Measurements from ENCODE around the gene HEBP1.

HEBP1 gene, protein sequence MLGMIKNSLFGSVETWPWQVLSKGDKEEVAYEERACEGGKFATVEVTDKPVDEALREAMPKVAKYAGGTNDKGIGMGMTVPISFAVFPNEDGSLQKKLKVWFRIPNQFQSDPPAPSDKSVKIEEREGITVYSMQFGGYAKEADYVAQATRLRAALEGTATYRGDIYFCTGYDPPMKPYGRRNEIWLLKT

GRCh38 chr12:12999959-13000615, at the start of gene HEBP1:
Gene HEBP1 (minus strand): TSS chr12:13000265. CDS start chr12:13000114, 151 bp downstream.
- H3K27me3 ChIP-seq (ENCODE audit: insufficient read depth, low read length), result no peaks in the 10 kb centered on the region
- peaks cover 35% of the 10 kb centered on the region for H3K4me1 ChIP-seq (ENCODE audit: control insufficient read depth, insufficient read depth, low read length, unreplicated experiment)
- H2AFZ ChIP-seq (ENCODE audit: low read length, unreplicated experiment), result peak within 1 kb of the TSS; percentile 87
- H3K27ac ChIP-seq (ENCODE audit: low read depth, low read length), result peak within 1 kb of the TSS; percentile 69
- no peaks in the 10 kb centered on the region for H3K36me3 ChIP-seq (ENCODE audit: insufficient read depth, low read length)
- peak within 1 kb of the TSS; percentile 99 for H3K4me3 ChIP-seq (ENCODE audit: low read depth, low read length)
- H3K79me2 ChIP-seq (ENCODE audit: control insufficient read depth, insufficient read depth, low read length, unreplicated experiment), result peaks cover 56% of the 10 kb centered on the region

- Histone ChIP-seq H3K79me2 (ENCODE audit: control insufficient read depth, insufficient read depth, low read length, unreplicated experiment) (peaks cover 7% of the 10 kb centered on the region), H2AFZ (ENCODE audit: low read length, unreplicated experiment) (no peak overlapping the region), H3K4me3 (ENCODE audit: low read depth, low read length) (no peak overlapping the region)
These were observed 49.8 kb upstream of the HEBP1 start for GRCh38 chr12:13049816-13050215.

DNA sequence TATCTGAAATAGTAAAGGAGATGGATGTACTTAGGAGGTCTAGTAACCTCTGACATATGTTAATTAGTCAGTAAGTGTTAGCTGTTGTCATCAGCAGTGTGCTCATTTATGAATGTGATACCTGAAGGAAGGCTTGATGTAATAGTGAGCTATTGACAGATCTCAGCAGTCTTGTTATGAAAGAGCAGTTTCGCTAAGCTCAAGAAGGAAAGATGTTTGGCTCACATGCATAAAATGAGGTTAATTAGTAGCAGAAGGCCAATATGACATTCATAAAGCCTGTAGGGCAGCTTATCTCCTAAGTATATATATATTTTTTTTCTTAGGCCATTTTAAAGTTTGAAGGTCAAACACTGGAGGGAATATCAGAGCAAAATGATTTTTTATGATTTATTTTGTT, 46.9 kb upstream of the HEBP1 start:
- Histone ChIP-seq H3K27me3 (ENCODE audit: insufficient read depth, low read length) (no peaks in the 10 kb centered on the region), H3K36me3 (ENCODE audit: insufficient read depth, low read length) (no peaks in the 10 kb centered on the region), H3K79me2 (ENCODE audit: control insufficient read depth, insufficient read depth, low read length, unreplicated experiment) (peaks cover 5% of the 10 kb centered on the region), H3K4me1 (ENCODE audit: control insufficient read depth, insufficient read depth, low read length, unreplicated experiment) (peaks cover 22% of the 10 kb centered on the region), H3K4me3 (ENCODE audit: low read depth, low read length) (no peak overlapping the region), H2AFZ (ENCODE audit: low read length, unreplicated experiment) (no peak overlapping the region), H3K27ac (ENCODE audit: low read depth, low read length) (no peak overlapping the region)

More at GRCh38 chr12:13049816-13050215, 49.8 kb upstream of the HEBP1 start:
- Histone ChIP-seq H3K4me1 (ENCODE audit: control insufficient read depth, insufficient read depth, low read length, unreplicated experiment) (peaks cover 19% of the 10 kb centered on the region), H3K27me3 (ENCODE audit: insufficient read depth, low read length) (no peaks in the 10 kb centered on the region), H3K27ac (ENCODE audit: low read depth, low read length) (no peak overlapping the region), H3K36me3 (ENCODE audit: insufficient read depth, low read length) (no peaks in the 10 kb centered on the region)

- no peak overlapping the region for H3K4me3 ChIP-seq (ENCODE audit: low read depth, low read length)
- peaks cover 4% of the 10 kb centered on the region for H3K79me2 ChIP-seq (ENCODE audit: control insufficient read depth, insufficient read depth, low read length, unreplicated experiment)
- no peaks in the 10 kb centered on the region for H3K36me3 ChIP-seq (ENCODE audit: insufficient read depth, low read length)
- H3K27ac ChIP-seq (ENCODE audit: low read depth, low read length), result no peak overlapping the region
- no peak overlapping the region for H2AFZ ChIP-seq (ENCODE audit: low read length, unreplicated experiment)
- no peaks in the 10 kb centered on the region for H3K27me3 ChIP-seq (ENCODE audit: insufficient read depth, low read length)
- peaks cover 22% of the 10 kb centered on the region for H3K4me1 ChIP-seq (ENCODE audit: control insufficient read depth, insufficient read depth, low read length, unreplicated experiment)
These were observed 45.8 kb upstream of the HEBP1 start for GRCh38 chr12:13045816-13046215.

DNA sequence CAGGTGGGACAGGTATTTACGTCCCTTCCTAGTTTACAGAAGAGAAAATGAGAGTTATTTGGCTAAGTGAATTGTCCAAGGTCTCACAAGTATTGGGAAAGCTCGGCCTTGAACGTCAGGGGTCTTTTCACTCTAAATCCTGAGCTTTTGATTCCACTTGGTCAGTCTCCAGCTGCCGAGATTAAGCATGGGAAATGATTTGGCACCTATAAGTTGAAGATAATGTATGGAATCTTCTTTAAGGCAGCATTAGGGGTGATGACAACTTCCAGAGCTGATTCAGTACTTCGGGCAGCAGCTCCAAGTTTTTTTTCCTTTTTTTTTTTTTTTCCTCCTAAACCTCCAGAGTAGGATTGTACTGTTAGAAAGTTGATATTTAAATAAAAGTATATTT, 44.8 kb upstream of the HEBP1 start:
- H3K4me3 ChIP-seq (ENCODE audit: low read depth, low read length), result peak overlapping the region; percentile 100
- no peaks in the 10 kb centered on the region for H3K27me3 ChIP-seq (ENCODE audit: insufficient read depth, low read length)
- H3K4me1 ChIP-seq (ENCODE audit: control insufficient read depth, insufficient read depth, low read length, unreplicated experiment), result peaks cover 16% of the 10 kb centered on the region
- H2AFZ ChIP-seq (ENCODE audit: low read length, unreplicated experiment), result peak overlapping the region; percentile 62
- H3K36me3 ChIP-seq (ENCODE audit: insufficient read depth, low read length), result no peaks in the 10 kb centered on the region
- no peak overlapping the region for H3K27ac ChIP-seq (ENCODE audit: low read depth, low read length)
- peaks cover under 1% of the 10 kb centered on the region for H3K79me2 ChIP-seq (ENCODE audit: control insufficient read depth, insufficient read depth, low read length, unreplicated experiment)

- peaks cover 12% of the 10 kb centered on the region for H3K4me1 ChIP-seq (ENCODE audit: control insufficient read depth, insufficient read depth, low read length, unreplicated experiment)
- H2AFZ ChIP-seq (ENCODE audit: low read length, unreplicated experiment), result peak within 1 kb of the TSS; percentile 99
- H3K79me2 ChIP-seq (ENCODE audit: control insufficient read depth, insufficient read depth, low read length, unreplicated experiment), result no peaks in the 10 kb centered on the region
- no peaks in the 10 kb centered on the region for H3K36me3 ChIP-seq (ENCODE audit: insufficient read depth, low read length)
- no peak within 1 kb of the TSS for H3K27ac ChIP-seq (ENCODE audit: low read depth, low read length)
- peak within 1 kb of the TSS; percentile 100 for H3K4me3 ChIP-seq (ENCODE audit: low read depth, low read length)
- no peaks in the 10 kb centered on the region for H3K27me3 ChIP-seq (ENCODE audit: insufficient read depth, low read length)
These were observed 44.2 kb upstream of the HEBP1 start, which contains the start of gene FAM234B for GRCh38 chr12:13044002-13044905. Gene FAM234B (plus strand): TSS chr12:13044381. CDS start chr12:13044404, 23 bp downstream.

DNA sequence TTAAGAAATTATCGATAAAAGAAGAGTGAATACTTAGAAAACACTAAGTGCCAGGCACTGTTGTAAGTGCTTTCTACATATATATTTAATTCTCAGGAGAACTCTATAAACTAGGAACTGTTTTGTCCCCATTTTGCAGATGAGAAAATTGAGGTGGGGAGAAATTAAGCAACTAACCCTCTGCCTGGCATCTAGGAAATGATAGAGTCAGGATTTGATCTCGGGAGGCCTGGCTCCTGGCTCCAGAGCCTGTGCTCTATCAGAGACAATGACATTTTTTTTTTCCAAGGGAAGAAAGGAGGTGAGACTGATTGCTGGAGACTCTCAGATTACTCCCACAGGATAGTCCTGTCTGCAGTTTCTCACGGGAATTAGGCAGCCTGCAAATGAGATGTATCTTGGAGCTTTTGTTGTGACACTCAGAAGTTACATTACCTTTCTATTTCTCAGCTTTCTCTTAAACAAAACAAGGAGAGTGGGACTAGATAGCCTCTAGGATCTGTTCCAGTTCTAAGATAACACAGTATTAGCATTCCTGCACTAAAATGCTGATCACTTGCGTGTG, 42.7 kb upstream of the HEBP1 start:
- no peaks in the 10 kb centered on the region for H3K36me3 ChIP-seq (ENCODE audit: insufficient read depth, low read length)
- no peak overlapping the region for H3K4me3 ChIP-seq (ENCODE audit: low read depth, low read length)
- peaks cover 18% of the 10 kb centered on the region for H3K4me1 ChIP-seq (ENCODE audit: control insufficient read depth, insufficient read depth, low read length, unreplicated experiment)
- no peaks in the 10 kb centered on the region for H3K27me3 ChIP-seq (ENCODE audit: insufficient read depth, low read length)
- H2AFZ ChIP-seq (ENCODE audit: low read length, unreplicated experiment), result no peak overlapping the region
- no peaks in the 10 kb centered on the region for H3K79me2 ChIP-seq (ENCODE audit: control insufficient read depth, insufficient read depth, low read length, unreplicated experiment)
- H3K27ac ChIP-seq (ENCODE audit: low read depth, low read length), result no peak overlapping the region

GRCh38 chr12:13041224-13041623, 41.2 kb upstream of the HEBP1 start:
- H3K27me3 ChIP-seq (ENCODE audit: insufficient read depth, low read length), result no peaks in the 10 kb centered on the region
- H3K4me3 ChIP-seq (ENCODE audit: low read depth, low read length), result no peak overlapping the region
- no peaks in the 10 kb centered on the region for H3K79me2 ChIP-seq (ENCODE audit: control insufficient read depth, insufficient read depth, low read length, unreplicated experiment)
- no peak overlapping the region for H2AFZ ChIP-seq (ENCODE audit: low read length, unreplicated experiment)
- no peak overlapping the region for H3K27ac ChIP-seq (ENCODE audit: low read depth, low read length)
- no peaks in the 10 kb centered on the region for H3K36me3 ChIP-seq (ENCODE audit: insufficient read depth, low read length)
- peaks cover 18% of the 10 kb centered on the region for H3K4me1 ChIP-seq (ENCODE audit: control insufficient read depth, insufficient read depth, low read length, unreplicated experiment)

DNA sequence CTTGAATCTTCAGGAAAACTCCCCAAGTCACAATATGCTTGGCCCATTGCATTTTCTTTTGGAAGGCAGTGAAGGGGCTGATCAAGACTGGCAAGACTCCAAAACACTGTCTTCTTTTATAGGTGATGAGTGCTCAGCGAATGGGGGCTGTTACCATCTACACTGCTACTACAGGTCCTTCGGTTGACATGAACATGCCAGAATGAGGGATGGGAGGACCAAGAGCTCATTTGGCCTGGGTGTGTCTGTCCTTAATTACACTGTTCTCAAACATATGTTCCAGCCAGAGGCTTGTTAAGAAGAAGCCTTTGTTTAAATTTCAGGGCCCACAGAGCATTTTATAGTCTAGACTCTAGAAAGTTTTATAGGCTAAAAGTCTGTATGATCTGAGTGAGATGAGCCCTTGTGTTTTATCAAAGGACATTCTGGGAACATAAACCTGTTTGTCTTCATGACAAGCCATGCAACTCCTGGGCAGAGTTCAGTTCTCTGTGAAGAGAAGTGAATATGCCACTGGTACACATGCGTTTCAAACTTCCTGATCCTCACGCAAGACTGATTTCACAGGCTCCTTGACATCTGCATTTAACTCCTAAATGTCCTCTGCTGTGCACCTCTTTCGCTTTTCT, 39.4 kb upstream of the HEBP1 start:
- no peaks in the 10 kb centered on the region for H3K36me3 ChIP-seq (ENCODE audit: insufficient read depth, low read length)
- H3K4me3 ChIP-seq (ENCODE audit: low read depth, low read length), result no peak overlapping the region
- peaks cover 10% of the 10 kb centered on the region for H3K4me1 ChIP-seq (ENCODE audit: control insufficient read depth, insufficient read depth, low read length, unreplicated experiment)
- H3K27me3 ChIP-seq (ENCODE audit: insufficient read depth, low read length), result no peaks in the 10 kb centered on the region
- no peak overlapping the region for H3K27ac ChIP-seq (ENCODE audit: low read depth, low read length)
- no peak overlapping the region for H2AFZ ChIP-seq (ENCODE audit: low read length, unreplicated experiment)
- H3K79me2 ChIP-seq (ENCODE audit: control insufficient read depth, insufficient read depth, low read length, unreplicated experiment), result no peaks in the 10 kb centered on the region

Data from ACC112 (cell line).